ENCODE data around the gene GMPR2.

The GMPR2 gene

GRCh38 chr14:24270537-24271133, 37.9 kb downstream of the GMPR2 start:
- no peak for DNase-seq

GRCh38 chr14:24271134-24271833, 38.6 kb downstream of the GMPR2 start, which contains the start of gene RABGGTA:
RABGGTA (minus strand) TSS chr14:24271597; CDS start chr14:24271115, 482 bp downstream.
- DNase-seq: peak; percentile 90

GRCh38 chr14:24271834-24272263, 39.1 kb downstream of the GMPR2 start:
- DNase-seq: no peak

GRCh38 chr14:24272467-24272866, 39.7 kb downstream of the GMPR2 start:
- no peak for DNase-seq

GRCh38 chr14:24273422-24273998, 40.8 kb downstream of the GMPR2 start:
- DNase-seq: no peak

GRCh38 chr14:24274101-24274543, 41.4 kb downstream of the GMPR2 start:
- DNase-seq: peak; percentile 47

- DNase-seq: no peak
These were observed 44.3 kb downstream of the GMPR2 start for GRCh38 chr14:24277071-24277470.

- DNase-seq: peak; percentile 6
These were observed 45.0 kb downstream of the GMPR2 start for GRCh38 chr14:24277606-24278321.

GRCh38 chr14:24278424-24278823, 45.7 kb downstream of the GMPR2 start:
- DNase-seq: no peak

GRCh38 chr14:24279301-24280186, 46.8 kb downstream of the GMPR2 start:
- DNase-seq: peak; percentile 51

GRCh38 chr14:24280797-24281460, 48.2 kb downstream of the GMPR2 start:
- DNase-seq: no peak

GRCh38 chr14:24281636-24282035, 48.9 kb downstream of the GMPR2 start:
- DNase-seq: no peak

- no peak for DNase-seq
These were observed 50.0 kb downstream of the GMPR2 start for GRCh38 chr14:24282736-24283135.

GRCh38 chr14:24283796-24284460, 51.2 kb downstream of the GMPR2 start:
- DNase-seq: no peak

- no peak for DNase-seq
These were observed 51.8 kb downstream of the GMPR2 start for GRCh38 chr14:24284501-24285035.

- DNase-seq: no peak
These were observed 52.6 kb downstream of the GMPR2 start for GRCh38 chr14:24285351-24285750.

GRCh38 chr14:24286996-24287395, 54.3 kb downstream of the GMPR2 start:
- DNase-seq: no peak
